ENCODE measurements around the gene ATP8A1.

Gene ATP8A1

GRCh38 chr4:42562016-42562415, 94.9 kb downstream of the ATP8A1 start:
- DNase-seq (ENCODE audit: low read depth), result no peak
- H3K4me3 ChIP-seq (ENCODE audit: low read length), result no peak overlapping the region
- no peak for TF ChIP-seq CTCF (IDR thresholded peaks at IDR 0.05; ENCODE audit: insufficient read depth, low read depth, low read length, missing control alignments)

- no peak for DNase-seq (ENCODE audit: low read depth)
- no peak overlapping the region for H3K4me3 ChIP-seq (ENCODE audit: low read length)
- no peak for TF ChIP-seq CTCF (IDR thresholded peaks at IDR 0.05; ENCODE audit: insufficient read depth, low read depth, low read length, missing control alignments)
Measured at GRCh38 chr4:42561031-42561430, 95.9 kb downstream of the ATP8A1 start.

GRCh38 chr4:42560467-42560861, 96.4 kb downstream of the ATP8A1 start:
- H3K4me3 ChIP-seq (ENCODE audit: low read length), result no peak overlapping the region
- no peak for TF ChIP-seq CTCF (IDR thresholded peaks at IDR 0.05; ENCODE audit: insufficient read depth, low read depth, low read length, missing control alignments)
- no peak for DNase-seq (ENCODE audit: low read depth)

- no peak for DNase-seq (ENCODE audit: low read depth)
- no peak for TF ChIP-seq CTCF (IDR thresholded peaks at IDR 0.05; ENCODE audit: insufficient read depth, low read depth, low read length, missing control alignments)
- no peak overlapping the region for H3K4me3 ChIP-seq (ENCODE audit: low read length)
Measured at GRCh38 chr4:42558156-42558555, 98.7 kb downstream of the ATP8A1 start.

GRCh38 chr4:42555828-42556227, 101.1 kb downstream of the ATP8A1 start:
- TF ChIP-seq CTCF (IDR thresholded peaks at IDR 0.05; ENCODE audit: insufficient read depth, low read depth, low read length, missing control alignments), result no peak
- DNase-seq (ENCODE audit: low read depth), result peak; percentile 45

GRCh38 chr4:42554072-42554471, 102.8 kb downstream of the ATP8A1 start:
- H3K4me3 ChIP-seq (ENCODE audit: low read length), result no peak overlapping the region
- TF ChIP-seq CTCF (IDR thresholded peaks at IDR 0.05; ENCODE audit: insufficient read depth, low read depth, low read length, missing control alignments), result no peak
- DNase-seq (ENCODE audit: low read depth), result no peak

More at GRCh38 chr4:42555828-42556227, 101.1 kb downstream of the ATP8A1 start:
- H3K4me3 ChIP-seq (ENCODE audit: low read length), result no peak overlapping the region

GRCh38 chr4:42549896-42550295, 107.0 kb downstream of the ATP8A1 start:
- TF ChIP-seq CTCF (IDR thresholded peaks at IDR 0.05; ENCODE audit: insufficient read depth, low read depth, low read length, missing control alignments), result no peak
- H3K4me3 ChIP-seq (ENCODE audit: low read length), result no peak overlapping the region
- no peak for DNase-seq (ENCODE audit: low read depth)

Measured in epithelial cell of esophagus (primary cell).